MM.1S (cell line): Measurements from ENCODE around the gene SLC39A2.

Experiments
- CTCF ChIP-seq: fragments of 300-600 bp; sonication (generic); IDR thresholded peaks from 2 replicates; pipeline ENCODE4 v1.5.1; 2016; ENCODE audit warnings: antibody characterized with exemption, low read length, mixed read lengths
- EZH2 ChIP-seq: fragments of 300-600 bp; sonication (generic); optimal IDR thresholded peaks from 2 replicates; pipeline ENCODE3; 2017; ENCODE audit warnings: low read depth, mild to moderate bottlenecking, antibody characterized with exemption, low read length, mixed read lengths

- TF ChIP-seq CTCF: no peak
- no peak for TF ChIP-seq EZH2
Measured at GRCh38 chr14:20956376-20956976, 42.6 kb upstream of the SLC39A2 start.
